ENCODE results near the gene B4GALT2. TPM values are rescaled to one million over a fixed set of nuclear protein-coding genes. Genes with fewer than 3 reads are reported as not detected.

Gene B4GALT2
- total and polyA plus RNA-seq, 3 experiments from 2014 or later, result 1.9 to 41.7 (median 39.7) TPM

DNA sequence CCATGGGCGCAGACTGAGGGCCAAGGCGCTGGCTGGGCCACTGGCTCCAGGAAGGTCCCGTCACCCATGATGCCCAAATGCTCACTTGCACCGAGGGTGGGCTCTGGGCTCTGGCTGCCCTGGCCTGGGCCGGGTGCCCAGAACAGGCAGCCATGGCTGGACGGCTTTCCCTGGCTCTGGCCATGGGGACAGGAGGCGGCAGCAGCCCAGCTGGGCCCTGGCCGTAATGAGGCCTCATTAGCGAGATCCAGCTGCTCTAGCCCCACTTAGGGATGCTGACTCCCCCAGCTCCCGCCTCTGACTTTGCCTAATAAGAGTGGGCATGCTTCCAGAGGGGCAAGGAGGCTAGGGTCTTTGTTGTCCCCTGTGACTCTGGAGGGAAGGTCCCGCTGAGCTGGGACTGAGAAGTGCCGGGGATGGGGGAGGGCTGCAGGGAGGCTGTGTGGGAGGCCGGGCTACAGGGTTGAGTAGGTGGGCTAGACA, 40.5 kb downstream of the B4GALT2 start:
- H3K27me3 Mint-ChIP-seq, result peaks cover 6 to 10% of the 10 kb centered on the region in 2 donors

DNA sequence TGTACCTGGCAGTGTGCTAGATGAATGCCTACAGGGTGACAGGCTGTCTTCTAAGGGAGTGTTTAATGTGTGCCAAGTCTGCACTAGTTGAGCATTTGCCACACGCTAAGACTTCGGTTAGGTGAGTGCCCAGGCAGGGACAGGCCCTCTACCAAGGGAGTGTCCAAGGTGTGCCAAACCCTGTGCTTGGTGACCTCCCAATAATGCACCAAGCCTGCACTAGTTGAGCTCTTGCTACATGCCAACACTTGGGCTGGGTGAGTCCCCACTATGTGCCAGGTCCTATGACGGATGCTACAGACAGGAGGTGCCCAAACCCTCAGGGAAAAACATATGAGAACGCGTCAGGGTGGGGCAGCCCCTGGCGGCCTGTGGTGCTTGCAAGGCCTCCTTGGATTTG, 41.5 kb downstream of the B4GALT2 start:
- H3K9me3 Mint-ChIP-seq, result no peaks in the 10 kb centered on the region
- Histone ChIP-seq H3K9me3 (ENCODE audit: low read length) (no peaks in the 10 kb centered on the region), H3K4me3 (ENCODE audit: low read length) (no peak overlapping the region), H3K36me3 (ENCODE audit: insufficient read depth, low read length) (no peaks in the 10 kb centered on the region), H3K4me1 (ENCODE audit: insufficient read depth, low read length) (no peaks in the 10 kb centered on the region), H3K27ac (ENCODE audit: low read depth, low read length) (no peak overlapping the region), H3K27me3 (ENCODE audit: insufficient read depth, low read length, poor library complexity, severe bottlenecking) (no peaks in the 10 kb centered on the region)
- H3K27me3 Mint-ChIP-seq, result peaks cover 0 to 7% of the 10 kb centered on the region in 2 donors
- no peak for DNase-seq
- H3K4me3 Mint-ChIP-seq, result no peak overlapping the region
- POLR2A ChIA-PET, result no interaction called here
- H3K4me1 Mint-ChIP-seq, result no peaks in the 10 kb centered on the region
- CTCF ChIA-PET, result interaction anchor here (1.2 kb wide), 1 partner anchor 28 kb away, joined by 3 read pairs; no protein-coding TSS in a partner anchor
- H3K36me3 Mint-ChIP-seq, result no peaks in the 10 kb centered on the region
- H3K27ac Mint-ChIP-seq, result no peak overlapping the region

More for the DNA sequence above, 40.5 kb downstream of the B4GALT2 start:
- H3K27ac ChIP-seq (ENCODE audit: low read depth, low read length), result no peak overlapping the region
- Mint-ChIP-seq H3K36me3 (no peaks in the 10 kb centered on the region), H3K4me3 (no peak overlapping the region), H3K9me3 (no peaks in the 10 kb centered on the region), H3K4me1 (no peaks in the 10 kb centered on the region), H3K27ac (no peak overlapping the region)
- no peaks in the 10 kb centered on the region for H3K36me3 ChIP-seq (ENCODE audit: insufficient read depth, low read length)
- H3K27me3 ChIP-seq (ENCODE audit: insufficient read depth, low read length, poor library complexity, severe bottlenecking), result no peaks in the 10 kb centered on the region
- ChIA-PET CTCF (interaction anchor here (1.2 kb wide), 1 partner anchor 29 kb away, joined by 3 read pairs; no protein-coding TSS in a partner anchor), POLR2A (no interaction called here)
- H3K4me3 ChIP-seq (ENCODE audit: low read length), result no peak overlapping the region
- no peaks in the 10 kb centered on the region for H3K9me3 ChIP-seq (ENCODE audit: low read length)
- DNase-seq, result peak in 1 of 5 donors; percentile 30
- no peaks in the 10 kb centered on the region for H3K4me1 ChIP-seq (ENCODE audit: insufficient read depth, low read length)

DNA sequence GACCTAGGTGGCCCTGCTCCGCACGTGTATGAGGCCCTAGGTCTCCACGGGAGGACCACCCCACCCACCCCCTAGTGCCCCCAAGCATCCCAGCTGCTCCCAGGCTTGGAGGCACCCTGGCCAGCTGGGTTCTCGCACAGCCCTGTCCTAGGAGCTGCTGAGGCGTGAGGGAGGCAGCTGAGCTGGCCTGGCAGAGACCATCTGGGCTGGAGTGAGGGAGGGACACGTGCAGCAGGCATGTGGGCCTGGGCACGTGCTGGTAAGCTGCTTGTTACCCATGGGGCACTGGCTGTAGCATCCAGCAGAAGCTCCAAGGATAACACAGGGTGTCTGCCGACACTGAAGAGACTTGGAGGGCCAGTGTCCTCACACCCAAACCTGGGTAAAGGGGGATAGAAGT, 42.1 kb downstream of the B4GALT2 start:
- no peaks in the 10 kb centered on the region for H3K27me3 ChIP-seq (ENCODE audit: insufficient read depth, low read length, poor library complexity, severe bottlenecking)
- ChIA-PET POLR2A (no interaction called here), CTCF (interaction anchor here (1.0 kb wide), 1 partner anchor 15 kb away, joined by 3 read pairs; no protein-coding TSS in a partner anchor)
- no peak overlapping the region for H3K27ac Mint-ChIP-seq
- DNase-seq, result no peak
- no peak overlapping the region for H3K4me3 ChIP-seq (ENCODE audit: low read length)
- H3K36me3 ChIP-seq (ENCODE audit: insufficient read depth, low read length), result no peaks in the 10 kb centered on the region
- H3K4me1 ChIP-seq (ENCODE audit: insufficient read depth, low read length), result no peaks in the 10 kb centered on the region
- H3K27ac ChIP-seq (ENCODE audit: low read depth, low read length), result no peak overlapping the region
- H3K9me3 ChIP-seq (ENCODE audit: low read length), result no peaks in the 10 kb centered on the region
- peaks cover 0 to 7% of the 10 kb centered on the region in 2 donors for H3K27me3 Mint-ChIP-seq
- H3K4me3 Mint-ChIP-seq, result no peak overlapping the region
- H3K4me1 Mint-ChIP-seq, result no peaks in the 10 kb centered on the region
- no peaks in the 10 kb centered on the region for H3K9me3 Mint-ChIP-seq
- H3K36me3 Mint-ChIP-seq, result no peaks in the 10 kb centered on the region

DNA sequence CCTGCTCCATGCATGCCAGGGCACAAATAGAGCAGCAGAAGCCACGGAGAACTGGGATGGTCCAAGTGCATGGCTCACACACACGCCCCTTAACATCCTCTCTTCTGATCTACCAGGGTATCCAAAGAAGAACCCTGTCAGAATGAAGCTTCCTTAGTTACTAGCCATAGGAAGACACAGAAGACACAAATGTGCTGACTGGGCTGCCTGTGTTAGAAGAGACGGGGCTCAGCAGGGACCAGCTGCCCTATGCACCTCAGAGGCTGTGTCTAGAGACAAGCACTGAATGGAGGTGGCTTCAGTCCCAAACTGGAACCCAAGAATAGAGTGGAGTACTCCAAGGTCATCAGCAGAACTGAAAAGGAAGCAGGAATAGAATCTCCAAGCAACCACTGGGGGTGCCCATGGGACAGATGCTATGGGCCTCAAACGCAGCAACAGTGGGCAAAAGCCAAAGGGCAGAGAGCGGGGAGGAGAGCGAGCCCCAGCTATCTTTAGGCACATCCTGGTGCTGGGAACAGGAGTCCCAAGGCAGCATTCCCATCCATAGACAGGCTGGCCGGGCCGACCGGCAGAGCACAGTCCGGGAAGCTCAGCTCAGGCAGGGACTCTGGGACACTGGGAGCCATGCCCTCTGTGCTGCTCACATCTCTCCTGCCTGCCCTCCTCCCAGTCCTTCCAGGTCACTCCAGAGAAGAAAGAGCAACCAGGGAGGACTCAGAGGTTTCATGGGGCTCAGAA, 42.7 kb downstream of the B4GALT2 start:
- Mint-ChIP-seq H3K4me3 (no peak overlapping the region), H3K27ac (no peak overlapping the region), H3K9me3 (no peaks in the 10 kb centered on the region), H3K36me3 (no peaks in the 10 kb centered on the region), H3K27me3 (peaks cover 0 to 8% of the 10 kb centered on the region in 2 donors), H3K4me1 (no peaks in the 10 kb centered on the region)
- no peak for DNase-seq
- Histone ChIP-seq H3K27me3 (ENCODE audit: insufficient read depth, low read length, poor library complexity, severe bottlenecking) (no peaks in the 10 kb centered on the region), H3K9me3 (ENCODE audit: low read length) (no peaks in the 10 kb centered on the region), H3K4me3 (ENCODE audit: low read length) (no peak overlapping the region), H3K4me1 (ENCODE audit: insufficient read depth, low read length) (no peaks in the 10 kb centered on the region), H3K36me3 (ENCODE audit: insufficient read depth, low read length) (no peaks in the 10 kb centered on the region), H3K27ac (ENCODE audit: low read depth, low read length) (no peak overlapping the region)
- ChIA-PET POLR2A (no interaction called here), CTCF (interaction anchor here (1.0 to 1.1 kb wide), 2 partner anchors 14 to 15 kb away, joined by 3 read pairs; no protein-coding TSS in a partner anchor)

DNA sequence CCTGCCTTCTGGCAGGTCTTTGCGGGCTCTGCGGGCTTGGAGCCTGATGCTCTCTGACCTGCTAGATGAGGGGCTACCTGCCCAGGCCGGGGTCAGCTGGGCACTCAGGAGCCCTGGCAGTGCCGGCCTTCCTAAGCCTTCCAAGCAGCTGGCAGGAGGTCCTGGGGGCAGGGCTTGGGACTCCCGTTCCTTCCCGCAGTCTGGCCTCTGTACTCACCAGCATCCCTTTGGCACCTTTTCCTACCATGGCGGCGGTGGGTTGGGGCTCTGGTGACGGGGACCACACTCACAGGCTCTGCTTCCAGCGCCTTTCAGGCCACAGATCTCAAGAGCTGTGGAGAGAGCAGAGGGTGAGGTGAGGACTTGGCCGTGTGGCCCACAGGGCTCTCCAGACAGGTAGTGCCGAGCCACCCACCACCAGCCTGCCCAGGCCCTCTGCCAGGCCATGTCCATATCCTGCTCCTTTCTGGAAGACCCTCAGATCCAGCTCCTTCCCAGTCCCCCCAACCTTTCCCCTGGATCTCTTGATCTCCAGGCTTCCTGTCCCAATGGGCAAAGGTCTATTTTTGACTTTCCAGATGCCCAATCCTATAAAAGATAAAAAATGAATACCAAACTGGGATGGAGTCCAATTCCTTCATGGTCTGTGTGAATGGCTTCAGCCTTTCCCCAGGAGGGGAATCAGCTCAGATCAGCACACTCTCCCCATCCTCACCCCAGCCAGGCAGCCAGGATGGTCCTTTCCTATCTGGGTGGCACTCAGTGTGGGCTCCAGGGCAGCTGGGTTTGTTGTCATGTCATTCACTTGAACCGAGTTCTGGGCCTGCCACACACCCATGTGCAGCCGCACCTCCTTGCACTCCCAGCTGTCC, 45.3 kb downstream of the B4GALT2 start:
- Mint-ChIP-seq H3K4me3 (no peak overlapping the region), H3K27me3 (peaks cover 0 to 2% of the 10 kb centered on the region in 2 donors), H3K4me1 (peaks cover 5 to 11% (median 10%) of the 10 kb centered on the region in 3 donors), H3K36me3 (no peaks in the 10 kb centered on the region), H3K9me3 (no peaks in the 10 kb centered on the region), H3K27ac (no peak overlapping the region)
- H3K27me3 ChIP-seq (ENCODE audit: insufficient read depth, low read length, poor library complexity, severe bottlenecking), result no peaks in the 10 kb centered on the region
- POLR2A ChIA-PET, result no interaction called here
- H3K36me3 ChIP-seq (ENCODE audit: insufficient read depth, low read length), result no peaks in the 10 kb centered on the region
- no peak overlapping the region for H3K27ac ChIP-seq (ENCODE audit: low read depth, low read length)
- DNase-seq, result no peak
- no peak overlapping the region for H3K4me3 ChIP-seq (ENCODE audit: low read length)
- CTCF ChIA-PET, result interaction anchor here (1.8 kb wide), 1 partner anchor 12 kb away, joined by 6 read pairs; no protein-coding TSS in a partner anchor
- peaks cover 4% of the 10 kb centered on the region for H3K4me1 ChIP-seq (ENCODE audit: insufficient read depth, low read length)
- no peaks in the 10 kb centered on the region for H3K9me3 ChIP-seq (ENCODE audit: low read length)

DNA sequence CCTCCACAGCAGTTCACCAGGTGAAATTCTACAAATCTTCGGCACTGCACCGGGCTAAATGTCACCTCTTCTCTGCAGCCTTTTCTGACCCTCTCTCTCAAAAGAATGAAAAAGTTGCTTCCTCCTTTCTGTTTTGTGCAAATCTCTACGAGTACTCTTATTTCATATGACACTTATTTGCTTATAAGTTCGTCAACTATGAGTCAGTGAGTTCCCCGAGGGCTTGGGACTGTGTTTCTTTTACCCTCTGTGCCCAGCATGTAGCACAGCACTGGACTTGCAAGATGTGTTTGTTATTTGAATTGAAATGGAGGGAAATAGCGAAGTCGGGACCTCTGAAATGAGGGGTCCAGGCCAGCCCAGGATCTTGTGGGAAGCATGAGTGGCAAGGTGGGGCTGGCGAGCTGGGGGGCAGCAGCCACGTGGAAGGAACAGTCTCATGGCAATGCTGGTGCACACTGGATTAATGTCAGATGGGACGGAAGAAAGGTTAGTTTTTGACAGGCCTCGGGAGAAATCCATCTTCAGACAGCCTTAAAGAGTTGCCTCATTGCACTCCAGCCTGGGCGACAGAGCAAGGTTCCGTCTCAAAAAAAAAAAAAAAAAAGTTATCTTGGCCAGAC, 46.0 kb downstream of the B4GALT2 start:
- POLR2A ChIA-PET, result no interaction called here

DNA sequence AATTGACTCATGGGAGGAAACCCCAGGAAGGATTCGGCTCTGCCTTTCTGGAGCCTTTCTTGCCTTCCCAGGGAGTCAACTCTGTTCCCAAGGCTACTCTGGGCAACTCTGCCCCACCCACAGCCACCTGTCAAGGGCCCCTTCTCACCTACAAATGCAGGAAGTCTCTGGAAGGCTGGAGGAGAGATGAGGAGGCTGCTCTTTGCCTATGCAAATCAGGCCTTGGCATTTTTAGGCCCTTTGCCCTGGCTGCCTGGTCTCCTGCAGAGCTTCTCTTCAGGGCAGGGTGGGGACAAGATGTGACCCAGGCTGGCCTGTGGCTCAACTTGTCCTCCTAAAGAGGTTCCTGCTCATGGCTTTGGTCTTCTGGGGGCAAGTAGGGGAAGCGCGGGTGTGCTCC, 46.8 kb downstream of the B4GALT2 start:
- Mint-ChIP-seq H3K27ac (no peak overlapping the region), H3K9me3 (no peaks in the 10 kb centered on the region), H3K36me3 (no peaks in the 10 kb centered on the region), H3K4me1 (peaks cover 11 to 17% (median 17%) of the 10 kb centered on the region in 3 donors), H3K4me3 (no peak overlapping the region), H3K27me3 (peaks cover 0 to 2% of the 10 kb centered on the region in 2 donors)
- Histone ChIP-seq H3K36me3 (ENCODE audit: insufficient read depth, low read length) (no peaks in the 10 kb centered on the region), H3K27ac (ENCODE audit: low read depth, low read length) (no peak overlapping the region), H3K4me3 (ENCODE audit: low read length) (no peak overlapping the region), H3K9me3 (ENCODE audit: low read length) (no peaks in the 10 kb centered on the region), H3K4me1 (ENCODE audit: insufficient read depth, low read length) (peaks cover 8% of the 10 kb centered on the region), H3K27me3 (ENCODE audit: insufficient read depth, low read length, poor library complexity, severe bottlenecking) (no peaks in the 10 kb centered on the region)
- DNase-seq, result no peak
- ChIA-PET POLR2A (no interaction called here), CTCF (interaction anchor here (2.0 kb wide), 1 partner anchor 20 kb away, joined by 8 read pairs; no protein-coding TSS in a partner anchor)

More for the DNA sequence above, 46.0 kb downstream of the B4GALT2 start:
- CTCF ChIA-PET, result interaction anchor here (1.8 kb wide), 1 partner anchor 12 kb away, joined by 6 read pairs; no protein-coding TSS in a partner anchor
- H3K4me3 ChIP-seq (ENCODE audit: low read length), result no peak overlapping the region
- Mint-ChIP-seq H3K36me3 (no peaks in the 10 kb centered on the region), H3K4me3 (peak overlapping the region in 1 of 7 donors; percentile 42), H3K9me3 (no peaks in the 10 kb centered on the region), H3K27me3 (peaks cover 0 to 2% of the 10 kb centered on the region in 2 donors), H3K4me1 (peaks cover 11 to 17% (median 17%) of the 10 kb centered on the region in 3 donors), H3K27ac (peak overlapping the region in 1 of 8 donors; percentile 58)
- no peaks in the 10 kb centered on the region for H3K27me3 ChIP-seq (ENCODE audit: insufficient read depth, low read length, poor library complexity, severe bottlenecking)
- DNase-seq, result no peak
- H3K4me1 ChIP-seq (ENCODE audit: insufficient read depth, low read length), result peaks cover 8% of the 10 kb centered on the region
- no peaks in the 10 kb centered on the region for H3K9me3 ChIP-seq (ENCODE audit: low read length)
- H3K36me3 ChIP-seq (ENCODE audit: insufficient read depth, low read length), result no peaks in the 10 kb centered on the region
- no peak overlapping the region for H3K27ac ChIP-seq (ENCODE audit: low read depth, low read length)
